Measurements from ENCODE around the gene SULT2A1.

SULT2A1 gene

DNA sequence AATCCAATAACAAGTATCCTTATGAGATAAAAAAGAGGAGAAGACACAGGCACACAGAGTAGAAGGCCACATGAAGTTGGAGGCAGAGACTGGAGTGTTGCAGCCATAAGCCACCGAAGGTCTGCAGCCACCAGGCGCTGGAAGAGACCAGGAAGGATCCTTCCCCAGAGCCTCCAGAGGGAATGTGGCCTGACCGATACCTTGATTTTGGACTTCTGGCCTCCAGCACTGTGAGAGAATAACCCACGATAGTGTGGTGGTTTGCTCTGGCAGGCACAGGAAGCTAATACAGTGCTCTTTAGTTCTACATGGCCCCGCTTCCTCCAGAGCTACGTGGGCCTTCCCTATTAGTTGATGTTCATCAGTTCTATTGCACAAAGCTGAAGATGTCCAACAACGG lies 15.3 kb upstream of the SULT2A1 start:
- H3K4me1 ChIP-seq (ENCODE audit: insufficient read depth, low read length) = no peaks in the 10 kb centered on the region
- no peak overlapping the region for H3K9ac ChIP-seq (ENCODE audit: low read depth, low read length)
- no peaks in the 10 kb centered on the region for H3K36me3 ChIP-seq (ENCODE audit: insufficient read depth, low read length)
- DNase-seq = no peak
- ATAC-seq (ENCODE audit: insufficient read depth, low read depth) = no peak
- no peak overlapping the region for H3K4me2 ChIP-seq (ENCODE audit: insufficient read depth, low read length)
- H3K27me3 ChIP-seq (ENCODE audit: insufficient read depth, low read length, poor library complexity) = no peaks in the 10 kb centered on the region
- no peak overlapping the region for H2AFZ ChIP-seq (ENCODE audit: low read depth, low read length)
- H3K27ac ChIP-seq (ENCODE audit: low read length) = no peak overlapping the region
- no peaks in the 10 kb centered on the region for H3K79me2 ChIP-seq (ENCODE audit: insufficient read depth, low read length)
- H4K20me1 ChIP-seq (ENCODE audit: insufficient read depth, low read length) = no peaks in the 10 kb centered on the region
- TF ChIP-seq, protein P1, sequence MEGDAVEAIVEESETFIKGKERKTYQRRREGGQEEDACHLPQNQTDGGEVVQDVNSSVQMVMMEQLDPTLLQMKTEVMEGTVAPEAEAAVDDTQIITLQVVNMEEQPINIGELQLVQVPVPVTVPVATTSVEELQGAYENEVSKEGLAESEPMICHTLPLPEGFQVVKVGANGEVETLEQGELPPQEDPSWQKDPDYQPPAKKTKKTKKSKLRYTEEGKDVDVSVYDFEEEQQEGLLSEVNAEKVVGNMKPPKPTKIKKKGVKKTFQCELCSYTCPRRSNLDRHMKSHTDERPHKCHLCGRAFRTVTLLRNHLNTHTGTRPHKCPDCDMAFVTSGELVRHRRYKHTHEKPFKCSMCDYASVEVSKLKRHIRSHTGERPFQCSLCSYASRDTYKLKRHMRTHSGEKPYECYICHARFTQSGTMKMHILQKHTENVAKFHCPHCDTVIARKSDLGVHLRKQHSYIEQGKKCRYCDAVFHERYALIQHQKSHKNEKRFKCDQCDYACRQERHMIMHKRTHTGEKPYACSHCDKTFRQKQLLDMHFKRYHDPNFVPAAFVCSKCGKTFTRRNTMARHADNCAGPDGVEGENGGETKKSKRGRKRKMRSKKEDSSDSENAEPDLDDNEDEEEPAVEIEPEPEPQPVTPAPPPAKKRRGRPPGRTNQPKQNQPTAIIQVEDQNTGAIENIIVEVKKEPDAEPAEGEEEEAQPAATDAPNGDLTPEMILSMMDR (IDR thresholded peaks at IDR 0.05; ENCODE audit: borderline replicate concordance, extremely low read depth, low read length, poor library complexity, severe bottlenecking) = no peak
- TF ChIP-seq EZH2 (IDR thresholded peaks at IDR 0.05; ENCODE audit: borderline replicate concordance, low read depth, low read length, severe bottlenecking) = no peak
- no peaks in the 10 kb centered on the region for H3K9me3 ChIP-seq (ENCODE audit: insufficient read depth, low read length, severe bottlenecking)
- H3K4me3 ChIP-seq (ENCODE audit: low read depth in 1 of 2, low read length in 2 of 2) = no peak overlapping the region

DNA sequence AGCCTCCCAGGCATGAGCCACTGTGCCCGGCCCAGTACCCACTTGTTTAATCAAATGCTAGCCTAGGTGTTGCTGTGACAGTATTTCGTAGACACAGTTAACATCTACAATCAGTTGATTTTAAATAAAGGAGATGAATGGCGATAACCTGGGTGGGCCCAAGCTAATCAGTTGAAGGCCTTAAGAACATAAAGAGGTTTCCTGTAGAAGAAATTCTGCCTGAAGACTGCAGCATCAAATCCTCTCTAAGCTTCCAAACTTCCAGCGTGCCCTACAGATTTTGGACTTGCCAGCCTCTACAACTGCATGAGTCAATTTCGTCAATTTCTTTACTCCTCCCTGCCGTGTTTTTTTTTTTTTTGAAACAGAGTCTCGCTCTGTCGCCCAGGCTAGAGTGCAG lies 13.2 kb upstream of the SULT2A1 start:
- H3K4me2 ChIP-seq (ENCODE audit: insufficient read depth, low read length) = no peak overlapping the region
- H3K27ac ChIP-seq (ENCODE audit: low read length) = no peak overlapping the region
- no peaks in the 10 kb centered on the region for H4K20me1 ChIP-seq (ENCODE audit: insufficient read depth, low read length)
- no peaks in the 10 kb centered on the region for H3K36me3 ChIP-seq (ENCODE audit: insufficient read depth, low read length)
- no peak overlapping the region for H3K4me3 ChIP-seq (ENCODE audit: low read depth in 1 of 2, low read length in 2 of 2)
- H3K4me1 ChIP-seq (ENCODE audit: insufficient read depth, low read length) = no peaks in the 10 kb centered on the region
- no peaks in the 10 kb centered on the region for H3K79me2 ChIP-seq (ENCODE audit: insufficient read depth, low read length)
- no peaks in the 10 kb centered on the region for H3K27me3 ChIP-seq (ENCODE audit: insufficient read depth, low read length, poor library complexity)
- H2AFZ ChIP-seq (ENCODE audit: low read depth, low read length) = no peak overlapping the region
- TF ChIP-seq, protein P1 (IDR thresholded peaks at IDR 0.05; ENCODE audit: borderline replicate concordance, extremely low read depth, low read length, poor library complexity, severe bottlenecking) = no peak
- no peak for TF ChIP-seq EZH2 (IDR thresholded peaks at IDR 0.05; ENCODE audit: borderline replicate concordance, low read depth, low read length, severe bottlenecking)
- H3K9me3 ChIP-seq (ENCODE audit: insufficient read depth, low read length, severe bottlenecking) = no peaks in the 10 kb centered on the region
- ATAC-seq (ENCODE audit: insufficient read depth, low read depth) = no peak
- DNase-seq = no peak
- H3K9ac ChIP-seq (ENCODE audit: low read depth, low read length) = no peak overlapping the region

DNA sequence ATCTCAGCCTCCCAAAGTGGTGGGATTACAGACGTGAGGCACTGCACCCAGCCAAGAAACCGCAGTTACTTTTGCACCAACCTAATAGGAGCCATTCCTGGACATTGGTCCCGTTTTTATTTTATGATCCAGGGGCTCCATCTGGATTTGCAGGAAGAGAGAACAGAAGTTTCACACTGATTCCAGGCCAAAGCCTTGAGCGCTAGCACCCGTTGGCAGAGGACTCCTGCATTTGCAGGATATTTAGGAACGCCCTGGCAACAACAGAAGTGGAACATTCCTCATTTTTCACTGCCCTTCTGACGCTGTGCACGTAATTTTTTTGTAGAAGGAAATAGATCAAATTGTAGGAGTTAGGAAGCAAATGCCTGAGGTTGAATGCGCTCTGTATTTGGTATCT lies 11.7 kb upstream of the SULT2A1 start:
- Histone ChIP-seq H3K9me3 (ENCODE audit: insufficient read depth, low read length, severe bottlenecking) (no peaks in the 10 kb centered on the region), H3K4me2 (ENCODE audit: insufficient read depth, low read length) (no peak overlapping the region), H3K27ac (ENCODE audit: low read length) (no peak overlapping the region), H3K9ac (ENCODE audit: low read depth, low read length) (no peak overlapping the region), H3K4me1 (ENCODE audit: insufficient read depth, low read length) (no peaks in the 10 kb centered on the region), H4K20me1 (ENCODE audit: insufficient read depth, low read length) (no peaks in the 10 kb centered on the region), H3K4me3 (ENCODE audit: low read depth in 1 of 2, low read length in 2 of 2) (no peak overlapping the region), H3K36me3 (ENCODE audit: insufficient read depth, low read length) (no peaks in the 10 kb centered on the region), H2AFZ (ENCODE audit: low read depth, low read length) (no peak overlapping the region), H3K27me3 (ENCODE audit: insufficient read depth, low read length, poor library complexity) (no peaks in the 10 kb centered on the region), H3K79me2 (ENCODE audit: insufficient read depth, low read length) (no peaks in the 10 kb centered on the region)
- no peak for DNase-seq
- TF ChIP-seq, protein P1 (IDR thresholded peaks at IDR 0.05; ENCODE audit: borderline replicate concordance, extremely low read depth, low read length, poor library complexity, severe bottlenecking) = no peak
- no peak for TF ChIP-seq EZH2 (IDR thresholded peaks at IDR 0.05; ENCODE audit: borderline replicate concordance, low read depth, low read length, severe bottlenecking)
- ATAC-seq (ENCODE audit: insufficient read depth, low read depth) = no peak

DNA sequence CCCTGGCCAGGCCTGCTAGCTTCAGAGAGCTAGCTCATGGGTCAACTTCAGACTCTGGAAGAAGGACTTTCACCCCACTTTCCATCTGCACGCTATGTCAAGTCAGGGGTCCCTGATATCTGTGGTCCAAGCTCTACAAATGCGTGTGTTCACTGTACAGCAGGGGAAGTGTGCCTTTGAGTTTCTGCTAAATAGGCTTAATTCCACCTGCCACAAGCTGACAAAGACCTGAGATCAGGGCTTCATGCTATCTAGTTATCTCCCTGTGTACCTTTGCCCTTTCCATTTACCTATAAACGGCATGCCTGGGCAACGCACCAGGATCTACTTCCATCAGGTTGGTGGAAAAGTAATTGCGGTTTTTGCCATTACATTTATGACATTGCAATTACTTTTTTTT lies 10.7 kb upstream of the SULT2A1 start:
- H3K36me3 ChIP-seq (ENCODE audit: insufficient read depth, low read length) = no peaks in the 10 kb centered on the region
- ATAC-seq (ENCODE audit: insufficient read depth, low read depth) (no peak), DNase-seq (no peak)
- H2AFZ ChIP-seq (ENCODE audit: low read depth, low read length) = no peak overlapping the region
- H3K9me3 ChIP-seq (ENCODE audit: insufficient read depth, low read length, severe bottlenecking) = peaks cover 5% of the 10 kb centered on the region
- H4K20me1 ChIP-seq (ENCODE audit: insufficient read depth, low read length) = no peaks in the 10 kb centered on the region
- no peak overlapping the region for H3K4me3 ChIP-seq (ENCODE audit: low read depth in 1 of 2, low read length in 2 of 2)
- no peak overlapping the region for H3K9ac ChIP-seq (ENCODE audit: low read depth, low read length)
- H3K79me2 ChIP-seq (ENCODE audit: insufficient read depth, low read length) = no peaks in the 10 kb centered on the region
- H3K27me3 ChIP-seq (ENCODE audit: insufficient read depth, low read length, poor library complexity) = no peaks in the 10 kb centered on the region
- H3K27ac ChIP-seq (ENCODE audit: low read length) = no peak overlapping the region
- H3K4me2 ChIP-seq (ENCODE audit: insufficient read depth, low read length) = no peak overlapping the region
- TF ChIP-seq EZH2 (IDR thresholded peaks at IDR 0.05; ENCODE audit: borderline replicate concordance, low read depth, low read length, severe bottlenecking) = no peak
- TF ChIP-seq, protein P1 (IDR thresholded peaks at IDR 0.05; ENCODE audit: borderline replicate concordance, extremely low read depth, low read length, poor library complexity, severe bottlenecking) = no peak
- no peaks in the 10 kb centered on the region for H3K4me1 ChIP-seq (ENCODE audit: insufficient read depth, low read length)
